HepG2 (cell line): ENCODE data around the gene ARL6IP4. TPM values are rescaled to one million over a fixed set of nuclear protein-coding genes. Genes with fewer than 3 reads are reported as not detected.

Experiments used
- ATAC-seq: fragments of 200-7000 bp; cut with Tn5 transposase; 3 replicates; pipeline ENCODE4 v1.9.1; 2020; ENCODE audit warnings: mild to moderate bottlenecking, moderate library complexity
- BruUV-seq: library from RNA; stranded (reverse); fragments of 400-500 nt; replicated peaks from 2 replicates; lab custom pipeline; 2021; lab: Mats Ljungman, UMichigan
- CTCF ChIA-PET: fragments of 300-600 bp; formaldehyde crosslinking; extraction: SDS; loops from one replicate; lab custom pipeline; 2021; ENCODE audit warnings: low total read pairs, inconsistent platforms, low intra/inter-chr PET ratio; lab: Yijun Ruan, JAX
- POLR2A ChIA-PET: fragments of 350-600 bp; sonication (Branson Sonifier 250); formaldehyde crosslinking; loops from one replicate; lab custom pipeline; 2020; ENCODE audit warnings: antibody characterized with exemption, inconsistent platforms; lab: Yijun Ruan, JAX
- DNase-seq: peaks from one replicate; pipeline ENCODE4 v3.0.0-alpha.2; 2015; ENCODE audit warnings: low spot score
- FAIRE-seq: peaks from 3 replicates; lab custom pipeline; 2011; peaks lifted over from hg19 to GRCh38; lab: Jason Lieb, UNC
- H2AFZ ChIP-seq: one replicate; pipeline ENCODE4 v1.6.1; 2011; ENCODE audit warnings: low read length, inconsistent platforms
- H3K27ac ChIP-seq: fragments of 300-600 bp; 3 replicates; pipeline ENCODE4 v1.8.0; 2011; ENCODE audit warnings: mixed run types, mild to moderate bottlenecking, mixed read lengths, low read length, inconsistent platforms; ENCODE audit not compliant: insufficient read depth; ENCODE audit errors: extremely low read length
- H3K27me3 ChIP-seq, 2 experiments: fragments of 200-600 bp in 1 of 2; 2 replicates in 1 of 2; 3 replicates in 1 of 2; pipeline versions ENCODE4 v1.6.0 to v1.8.0; 2011; ENCODE audit warnings: low read length in 2 of 2, mild to moderate bottlenecking in 2 of 2, moderate library complexity in 2 of 2, inconsistent platforms in 1 of 2; ENCODE audit not compliant: insufficient read depth in 2 of 2, control insufficient read depth in 1 of 2
- H3K36me3 ChIP-seq, 2 experiments: fragments of 200-600 bp in 1 of 2; replicated peaks in 1 of 2; 2 replicates in 1 of 2; 3 replicates in 1 of 2; pipeline versions ENCODE4 v1.5.1 to v1.8.0; 2011; ENCODE audit warnings: low read length in 2 of 2, inconsistent platforms in 1 of 2; ENCODE audit not compliant: insufficient read depth in 2 of 2, control insufficient read depth in 1 of 2
- H3K4me1 ChIP-seq: 2 replicates; pipeline ENCODE4 v1.5.1; 2012; ENCODE audit warnings: low read length, inconsistent platforms; ENCODE audit not compliant: insufficient read depth
- H3K4me2 ChIP-seq: 2 replicates; pipeline ENCODE4 v1.6.0; 2011; ENCODE audit warnings: low read depth, low read length, inconsistent platforms
- H3K4me3 ChIP-seq, 3 experiments: fragments of 200-600 bp in 1 of 3; sonication (generic), shearing (Covaris generic) in 1 of 3; replicated peaks in 1 of 3; 2 replicates each; pipeline ENCODE4 v1.5.1; 2011 to 2016; ENCODE audit warnings: low read length in 3 of 3, inconsistent platforms in 2 of 3, low read depth in 2 of 3, mild to moderate bottlenecking in 2 of 3, control low read depth in 1 of 3, mixed read lengths in 1 of 3; ENCODE audit not compliant: insufficient read depth in 1 of 3
- H3K79me2 ChIP-seq: one replicate; pipeline ENCODE4 v1.6.1; 2011; ENCODE audit warnings: low read length, inconsistent platforms; ENCODE audit not compliant: insufficient read depth
- H3K9ac ChIP-seq: 2 replicates; pipeline ENCODE4 v1.6.0; 2011; ENCODE audit warnings: mild to moderate bottlenecking, low read depth, low read length, inconsistent platforms; ENCODE audit not compliant: insufficient read depth
- H3K9me3 ChIP-seq: 2 replicates; pipeline ENCODE4 v1.5.1; 2012; ENCODE audit warnings: mild to moderate bottlenecking, low read length
- H4K20me1 ChIP-seq: 2 replicates; pipeline ENCODE4 v1.6.0; 2011; ENCODE audit warnings: inconsistent platforms, mild to moderate bottlenecking, low read length, moderate library complexity; ENCODE audit not compliant: insufficient read depth
- AGO2 ChIP-seq: fragments of 200-400 bp; formaldehyde crosslinking; optimal IDR thresholded peaks from 2 replicates; pipeline ENCODE3; 2017; ENCODE audit warnings: mild to moderate bottlenecking, low read depth, low read length, moderate library complexity
- HNRNPL ChIP-seq: fragments of 200-400 bp; formaldehyde crosslinking; IDR thresholded peaks from 2 replicates; pipeline ENCODE4 v1.6.1; 2017; ENCODE audit warnings: mild to moderate bottlenecking, low read depth, low read length
- RCOR2 ChIP-seq: IDR thresholded peaks from 2 replicates; pipeline ENCODE4 v1.6.1; 2016; ENCODE audit warnings: missing biosample characterization, missing genetic modification reagents
- ZNF768 ChIP-seq: sonication (generic); formaldehyde crosslinking; IDR thresholded peaks from 2 replicates; pipeline ENCODE4 v1.4.0; 2020; ENCODE audit warnings: missing genetic modification reagents
- WGBS: methylation state at CpG from one replicate; pipeline ENCODE4 v1.1.6; 2017; ENCODE audit warnings: low lambda C conversion rate; 5-methylcytosine and 5-hydroxymethylcytosine counted together
- in situ Hi-C: cut with HindIII; loops from 2 replicates; pipeline ENCODE4 v1.10.0; 2017; ENCODE audit warnings: low pct_unique_long_range_greater_than_20kb; ENCODE audit not compliant: extremely low pct_ligation_motif_present
- intact Hi-C: fragments of 100-400 bp; cut with micrococcal nuclease; formaldehyde crosslinking; loops from one replicate; pipeline ENCODE4 v1.10.0; 2022; ENCODE audit not compliant: unreplicated experiment
- polyA plus RNA-seq, 8 experiments: library from polyadenylated mRNA; depleted of rRNA in 3 of 8; stranded (reverse) in 7 of 8; unstranded in 1 of 8; fragments of >200 nt; fragmentation: Illumina TruSeq in 4 of 8; extraction: Trizol in 4 of 8; gene quantifications; 2 replicates each; pipeline versions ENCODE4 v1.2.1 to v1.2.3, GENCODE V29; 2011 to 2016; ENCODE audit warnings: low read depth in 4 of 8, missing spikeins in 1 of 8, mixed read lengths in 1 of 8; ENCODE audit not compliant: insufficient read depth in 1 of 8
- total RNA-seq, 5 experiments: library from RNA; depleted of rRNA; stranded (reverse); fragments of >200 nt; fragmentation: Illumina TruSeq; extraction: Trizol; gene quantifications; 2 replicates each; pipeline ENCODE4 v1.2.3, GENCODE V29; 2016; ENCODE audit warnings: low read depth in 1 of 5
- TF ChIP-seq, protein P1 (sequence below): sonication (generic); formaldehyde crosslinking; IDR thresholded peaks from 2 replicates; pipeline ENCODE4 v1.4.0; 2020; ENCODE audit warnings: mild to moderate bottlenecking, missing genetic modification reagents

Gene ARL6IP4
- total and polyA plus RNA-seq, 2 of the 13 experiments (the other 11 are each of a cell fraction or from before 2014, with no cell fraction given), result 155 to 220 TPM

GRCh38 chr12:122990561-122990960 is 10.1 kb downstream of the ARL6IP4 start:
- peaks cover under 1% of the 10 kb centered on the region; the same call in 1 of the 2 replicates for H3K4me1 ChIP-seq
- no peak for DNase-seq
- TF ChIP-seq HNRNPL (0 out of 2 replicates have a peak, but pooled peaks have one; percentile 16), AGO2 (peak; percentile 26), RCOR2 (CRISPR knock-in tag) (no peak)
- WGBS, result 95% methylated on average over 8 of the region's 13 CpGs
- no peaks in the 10 kb centered on the region for H3K27me3 ChIP-seq
- ChIA-PET CTCF (no interaction called here), POLR2A (no interaction called here)
- H3K9me3 ChIP-seq, result no peaks in the 10 kb centered on the region
- H3K79me2 ChIP-seq, result no peaks in the 10 kb centered on the region
- H3K36me3 ChIP-seq, result peaks cover 4 to 6% of the 10 kb centered on the region in 2 experiments; a peak in 3 of 5 replicates
- H2AFZ ChIP-seq, result no peak overlapping the region
- H4K20me1 ChIP-seq, result no peaks in the 10 kb centered on the region
- H3K4me2 ChIP-seq, result no peak overlapping the region
- in situ Hi-C loops (no loop called here), intact Hi-C loops (no loop called here)
- FAIRE-seq, result no peak
- H3K4me3 ChIP-seq, result no peak overlapping the region
- no TSS peak for BruUV-seq
- no peak for ATAC-seq
- H3K9ac ChIP-seq, result no peak overlapping the region
- H3K27ac ChIP-seq, result no peak overlapping the region

GRCh38 chr12:122990961-122991622 is 10.6 kb downstream of the ARL6IP4 start:
- Histone ChIP-seq H3K27me3 (no peaks in the 10 kb centered on the region), H4K20me1 (no peaks in the 10 kb centered on the region), H3K79me2 (no peaks in the 10 kb centered on the region), H3K9ac (no peak overlapping the region), H3K4me2 (no peak overlapping the region), H3K4me3 (no peak overlapping the region), H3K4me1 (peaks cover 5% of the 10 kb centered on the region), H2AFZ (no peak overlapping the region), H3K9me3 (no peaks in the 10 kb centered on the region), H3K27ac (no peak overlapping the region)
- no TSS peak for BruUV-seq
- intact Hi-C loops, result no loop called here
- DNase-seq, result no peak
- ChIA-PET POLR2A (no interaction called here), CTCF (no interaction called here)
- 90% methylated on average over 4 of the region's 13 CpGs for WGBS
- no peak for ATAC-seq
- in situ Hi-C loops, result no loop called here
- TF ChIP-seq ZNF768 (CRISPR knock-in tag), result peak; percentile 82
- TF ChIP-seq, protein P1, sequence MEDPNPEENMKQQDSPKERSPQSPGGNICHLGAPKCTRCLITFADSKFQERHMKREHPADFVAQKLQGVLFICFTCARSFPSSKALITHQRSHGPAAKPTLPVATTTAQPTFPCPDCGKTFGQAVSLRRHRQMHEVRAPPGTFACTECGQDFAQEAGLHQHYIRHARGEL (CRISPR knock-in tag), result no peak
- TF ChIP-seq, all 625 proteins: peak for 1
- FAIRE-seq, result no peak
- peaks cover 4 to 5% of the 10 kb centered on the region in 2 experiments; a peak in 3 of 5 replicates for H3K36me3 ChIP-seq
